H4 (cell line): Measurements from ENCODE around the gene PTPN3. TPM values are rescaled to one million over a fixed set of nuclear protein-coding genes. Genes with fewer than 3 reads are reported as not detected.

Experiments
- DNase-seq: peaks from one replicate; pipeline ENCODE4 v3.0.0-alpha.2; 2015; ENCODE audit warnings: low spot score
- total RNA-seq: library from RNA; depleted of rRNA; stranded (reverse); fragments of >200 nt; shearing (Covaris generic); gene quantifications from 2 replicates; pipeline ENCODE4 v1.2.3, GENCODE V29; 2014

The PTPN3 gene
- total RNA-seq, 1 experiment from 2014 or later: 5.2 TPM

GRCh38 chr9:109476642-109477257, 21.4 kb downstream of the PTPN3 start:
- DNase-seq: no peak

GRCh38 chr9:109475526-109475925, 22.6 kb downstream of the PTPN3 start:
- no peak for DNase-seq

GRCh38 chr9:109474944-109475343, 23.2 kb downstream of the PTPN3 start:
- no peak for DNase-seq

- DNase-seq: no peak
Observed at GRCh38 chr9:109474170-109474569, 23.9 kb downstream of the PTPN3 start.

- no peak for DNase-seq
Observed at GRCh38 chr9:109473329-109473728, 24.8 kb downstream of the PTPN3 start.

GRCh38 chr9:109471475-109472393, 26.4 kb downstream of the PTPN3 start:
- DNase-seq: no peak

- peak; percentile 75 for DNase-seq
Observed at GRCh38 chr9:109469646-109470358, 28.3 kb downstream of the PTPN3 start.

- DNase-seq: no peak
Observed at GRCh38 chr9:109468927-109469326, 29.2 kb downstream of the PTPN3 start.

GRCh38 chr9:109467936-109468335, 30.2 kb downstream of the PTPN3 start:
- DNase-seq: peak; percentile 19

GRCh38 chr9:109466623-109467590, 31.2 kb downstream of the PTPN3 start:
- peak; percentile 29 for DNase-seq

GRCh38 chr9:109463924-109464625, 34.0 kb downstream of the PTPN3 start:
- DNase-seq: no peak

- DNase-seq: no peak
Observed at GRCh38 chr9:109460576-109460975, 37.5 kb downstream of the PTPN3 start.

GRCh38 chr9:109459423-109459822, 38.7 kb downstream of the PTPN3 start:
- DNase-seq: no peak

GRCh38 chr9:109458453-109459211, 39.5 kb downstream of the PTPN3 start:
- no peak for DNase-seq

- DNase-seq: no peak
Observed at GRCh38 chr9:109456811-109457210, 41.3 kb downstream of the PTPN3 start.

- DNase-seq: no peak
Observed at GRCh38 chr9:109455861-109456260, 42.2 kb downstream of the PTPN3 start.

GRCh38 chr9:109455391-109455790, 42.7 kb downstream of the PTPN3 start:
- no peak for DNase-seq

GRCh38 chr9:109454601-109455155, 43.4 kb downstream of the PTPN3 start:
- no peak for DNase-seq

- no peak for DNase-seq
Observed at GRCh38 chr9:109454041-109454440, 44.1 kb downstream of the PTPN3 start.
